Retinal pigment epithelial cell (primary cell): ENCODE data around the gene CPED1.

Source experiments
- DNase-seq: peaks from one replicate; pipeline ENCODE4 v3.0.0-alpha.2; 2010; ENCODE audit warnings: low read depth
- H3K4me3 ChIP-seq: 2 replicates; pipeline ENCODE4 v1.5.1; 2011; ENCODE audit warnings: mild to moderate bottlenecking, low read length, control low read depth, moderate library complexity
- TF ChIP-seq, protein P1 (sequence below): conservative IDR thresholded peaks from 2 replicates; pipeline ENCODE4 v1.5.1; 2011; ENCODE audit warnings: low read depth, low read length, control low read depth, inconsistent platforms

CPED1 gene

GRCh38 chr7:121020249-121020988, 31.9 kb downstream of the CPED1 start:
- DNase-seq: no peak
- H3K4me3 ChIP-seq: no peak overlapping the region
- TF ChIP-seq, protein P1, sequence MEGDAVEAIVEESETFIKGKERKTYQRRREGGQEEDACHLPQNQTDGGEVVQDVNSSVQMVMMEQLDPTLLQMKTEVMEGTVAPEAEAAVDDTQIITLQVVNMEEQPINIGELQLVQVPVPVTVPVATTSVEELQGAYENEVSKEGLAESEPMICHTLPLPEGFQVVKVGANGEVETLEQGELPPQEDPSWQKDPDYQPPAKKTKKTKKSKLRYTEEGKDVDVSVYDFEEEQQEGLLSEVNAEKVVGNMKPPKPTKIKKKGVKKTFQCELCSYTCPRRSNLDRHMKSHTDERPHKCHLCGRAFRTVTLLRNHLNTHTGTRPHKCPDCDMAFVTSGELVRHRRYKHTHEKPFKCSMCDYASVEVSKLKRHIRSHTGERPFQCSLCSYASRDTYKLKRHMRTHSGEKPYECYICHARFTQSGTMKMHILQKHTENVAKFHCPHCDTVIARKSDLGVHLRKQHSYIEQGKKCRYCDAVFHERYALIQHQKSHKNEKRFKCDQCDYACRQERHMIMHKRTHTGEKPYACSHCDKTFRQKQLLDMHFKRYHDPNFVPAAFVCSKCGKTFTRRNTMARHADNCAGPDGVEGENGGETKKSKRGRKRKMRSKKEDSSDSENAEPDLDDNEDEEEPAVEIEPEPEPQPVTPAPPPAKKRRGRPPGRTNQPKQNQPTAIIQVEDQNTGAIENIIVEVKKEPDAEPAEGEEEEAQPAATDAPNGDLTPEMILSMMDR: no peak

DNA sequence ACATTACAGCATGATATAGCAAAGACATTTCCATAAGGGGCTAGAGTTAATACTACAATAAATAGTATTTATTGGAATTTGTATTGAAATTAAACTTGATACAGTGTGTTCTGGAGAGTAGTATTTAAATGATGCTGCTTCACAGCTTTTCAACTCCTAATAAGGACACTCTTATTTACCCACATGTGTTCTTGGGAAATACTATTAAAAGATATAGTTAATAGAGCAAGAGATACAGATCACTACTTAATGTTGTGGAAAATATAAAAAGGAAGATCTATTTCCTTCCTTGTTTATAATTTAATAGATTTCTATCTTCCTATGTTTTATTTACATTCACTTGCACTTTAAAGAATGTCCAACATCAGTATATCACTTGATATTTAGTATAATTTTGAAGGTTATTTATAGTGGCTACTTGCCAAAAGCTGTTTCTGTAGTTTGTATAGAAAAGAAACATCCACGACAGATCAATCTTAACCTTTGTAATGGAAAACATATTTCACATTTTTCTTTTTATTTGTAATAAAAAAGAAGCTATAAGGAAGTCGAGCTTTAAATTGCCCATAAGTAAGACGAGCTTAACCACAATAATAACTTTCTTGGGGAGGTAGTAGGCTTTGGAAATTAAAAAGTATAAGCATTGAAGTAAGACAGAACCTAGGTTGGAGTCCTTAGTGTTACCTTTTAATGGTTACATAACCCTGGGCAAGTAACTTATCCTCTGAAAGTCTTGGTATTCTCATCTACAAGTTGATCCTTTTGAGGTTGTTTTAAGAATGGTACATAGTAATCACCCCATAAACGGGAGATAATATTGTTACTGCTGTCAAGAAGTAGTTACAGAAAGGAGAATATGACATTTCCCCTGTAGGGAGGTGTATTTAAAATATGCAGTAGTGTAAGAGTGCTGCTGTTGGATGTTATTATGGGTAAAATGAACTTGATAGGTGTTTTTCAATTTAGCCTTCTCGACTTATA, 32.8 kb downstream of the CPED1 start:
- TF ChIP-seq, protein P1: no peak
- no peak for DNase-seq
- no peak overlapping the region for H3K4me3 ChIP-seq

DNA sequence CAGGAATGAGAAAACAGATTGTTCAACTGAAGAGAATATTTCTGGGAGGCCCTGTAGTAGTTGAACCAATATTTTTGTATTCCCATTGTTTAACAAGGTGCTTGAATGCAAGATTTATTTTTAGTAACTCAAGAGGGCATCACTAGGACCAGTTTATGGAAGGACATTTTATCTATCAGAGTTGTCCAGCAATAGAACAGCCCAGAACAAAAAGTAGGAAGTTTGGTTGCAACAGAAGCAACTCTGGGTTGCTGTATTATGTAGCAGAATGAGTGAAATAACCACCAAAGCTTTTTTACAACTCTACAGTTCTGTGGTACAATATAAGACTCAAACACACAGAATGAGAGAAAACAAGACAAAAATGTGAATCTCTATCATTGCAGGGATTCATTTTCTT, 34.7 kb downstream of the CPED1 start:
- no peak for DNase-seq
- TF ChIP-seq, protein P1: no peak
- no peak overlapping the region for H3K4me3 ChIP-seq

- DNase-seq: no peak
- TF ChIP-seq, protein P1: no peak
- no peak overlapping the region for H3K4me3 ChIP-seq
These were observed 35.4 kb downstream of the CPED1 start for GRCh38 chr7:121023683-121024511.

DNA sequence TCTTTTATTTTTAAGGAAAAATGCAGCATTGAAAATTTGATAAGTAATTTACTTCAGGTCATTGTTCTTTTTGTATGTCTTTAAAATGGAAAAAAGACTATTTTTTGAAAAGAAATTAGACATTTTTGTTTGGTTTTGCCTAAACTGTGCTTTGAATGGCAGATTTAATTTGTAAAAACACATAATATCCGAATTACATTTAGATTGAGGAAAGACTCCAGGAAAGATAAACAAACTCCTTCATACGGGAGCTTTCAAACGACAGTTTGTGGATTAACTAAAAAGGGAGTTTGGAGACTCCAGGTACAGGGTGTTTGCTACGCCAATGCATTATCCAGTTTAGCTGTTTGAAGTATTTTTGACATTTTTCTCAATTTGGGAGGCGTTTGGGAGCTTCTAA, 36.1 kb downstream of the CPED1 start:
- TF ChIP-seq, protein P1: no peak
- no peak overlapping the region for H3K4me3 ChIP-seq
- DNase-seq: no peak

DNA sequence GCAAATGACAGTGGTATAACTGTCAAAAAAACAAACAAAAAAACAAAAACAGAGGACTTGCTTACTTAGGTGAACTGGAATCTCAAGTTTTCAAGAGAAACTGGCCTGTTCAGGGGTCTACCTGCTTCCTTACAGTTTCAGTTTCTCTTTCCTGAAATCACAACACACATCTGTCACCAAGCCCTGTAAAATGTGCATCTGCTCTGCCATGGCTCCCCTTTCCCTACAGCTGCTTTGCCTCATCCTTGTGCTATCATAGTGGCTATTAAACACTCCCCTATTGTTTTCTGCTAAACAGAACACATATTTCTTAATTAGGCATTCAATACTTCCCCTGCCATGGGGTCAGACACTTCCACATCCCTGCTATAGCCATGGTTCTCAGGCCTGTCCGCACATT, 37.6 kb downstream of the CPED1 start:
- H3K4me3 ChIP-seq: no peak overlapping the region
- DNase-seq: no peak
- TF ChIP-seq, protein P1: no peak
